Endothelial cell (in vitro differentiated cells): ENCODE measurements around the gene RNU1-3. TPM values are rescaled to one million over a fixed set of nuclear protein-coding genes. Genes with fewer than 3 reads are reported as not detected.
"Not testable (repeated sequence)": the region's sequence is repeated elsewhere in the genome, so short reads cannot be mapped to it uniquely, and the experiment has no call there.

Experiments
- DNase-seq: peaks from one replicate; pipeline ENCODE4 v3.0.0; 2021; ENCODE audit warnings: low spot score
- H3K27ac Mint-ChIP-seq: one replicate; pipeline ENCODE4 v1.8.0; 2021; ENCODE audit warnings: mixed read lengths, inconsistent platforms; ENCODE audit not compliant: unreplicated experiment
- H3K27me3 Mint-ChIP-seq: one replicate; pipeline ENCODE4 v1.8.0; 2021; ENCODE audit warnings: mild to moderate bottlenecking, moderate library complexity, mixed read lengths, inconsistent platforms; ENCODE audit not compliant: unreplicated experiment
- H3K36me3 Mint-ChIP-seq: one replicate; pipeline ENCODE4 v1.8.0; 2021; ENCODE audit warnings: mild to moderate bottlenecking, low read depth, mixed read lengths, inconsistent platforms; ENCODE audit not compliant: unreplicated experiment
- H3K4me1 Mint-ChIP-seq: one replicate; pipeline ENCODE4 v1.8.0; 2021; ENCODE audit warnings: mild to moderate bottlenecking, mixed read lengths, inconsistent platforms; ENCODE audit not compliant: unreplicated experiment
- H3K4me3 Mint-ChIP-seq: one replicate; pipeline ENCODE4 v1.8.0; 2021; ENCODE audit warnings: mild to moderate bottlenecking, mixed read lengths, inconsistent platforms; ENCODE audit not compliant: unreplicated experiment
- H3K9me3 Mint-ChIP-seq: one replicate; pipeline ENCODE4 v1.8.0; 2021; ENCODE audit warnings: mixed read lengths, inconsistent platforms; ENCODE audit not compliant: unreplicated experiment
- total RNA-seq: library from RNA; stranded (reverse); fragmentation: NEBNext Ultra II Directional; extraction: Animal tissue kit (Norgen Biotek cat#: 25700); gene quantifications from one replicate; pipeline ENCODE4 v1.2.1, GENCODE V29; 2021; ENCODE audit not compliant: unreplicated experiment
- TF ChIP-seq, protein P1 (sequence below): fragments of 200-600 bp; sonication (generic); IDR thresholded peaks from one replicate; pipeline ENCODE4 v1.5.0; 2021; ENCODE audit warnings: antibody characterized with exemption; ENCODE audit not compliant: unreplicated experiment

Gene RNU1-3
- total RNA-seq, 1 donor from 2014 or later: 3,428 TPM

- Mint-ChIP-seq H3K27ac (no peak overlapping the region), H3K4me3 (peak overlapping the region; percentile 60), H3K27me3 (peaks cover 19% of the 10 kb centered on the region), H3K4me1 (no peaks in the 10 kb centered on the region), H3K36me3 (peaks cover 20% of the 10 kb centered on the region), H3K9me3 (no peaks in the 10 kb centered on the region)
- no peak for DNase-seq
- TF ChIP-seq, protein P1, sequence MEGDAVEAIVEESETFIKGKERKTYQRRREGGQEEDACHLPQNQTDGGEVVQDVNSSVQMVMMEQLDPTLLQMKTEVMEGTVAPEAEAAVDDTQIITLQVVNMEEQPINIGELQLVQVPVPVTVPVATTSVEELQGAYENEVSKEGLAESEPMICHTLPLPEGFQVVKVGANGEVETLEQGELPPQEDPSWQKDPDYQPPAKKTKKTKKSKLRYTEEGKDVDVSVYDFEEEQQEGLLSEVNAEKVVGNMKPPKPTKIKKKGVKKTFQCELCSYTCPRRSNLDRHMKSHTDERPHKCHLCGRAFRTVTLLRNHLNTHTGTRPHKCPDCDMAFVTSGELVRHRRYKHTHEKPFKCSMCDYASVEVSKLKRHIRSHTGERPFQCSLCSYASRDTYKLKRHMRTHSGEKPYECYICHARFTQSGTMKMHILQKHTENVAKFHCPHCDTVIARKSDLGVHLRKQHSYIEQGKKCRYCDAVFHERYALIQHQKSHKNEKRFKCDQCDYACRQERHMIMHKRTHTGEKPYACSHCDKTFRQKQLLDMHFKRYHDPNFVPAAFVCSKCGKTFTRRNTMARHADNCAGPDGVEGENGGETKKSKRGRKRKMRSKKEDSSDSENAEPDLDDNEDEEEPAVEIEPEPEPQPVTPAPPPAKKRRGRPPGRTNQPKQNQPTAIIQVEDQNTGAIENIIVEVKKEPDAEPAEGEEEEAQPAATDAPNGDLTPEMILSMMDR: no peak
Observed at GRCh38 chr1:16628361-16629111, 38.2 kb downstream of the RNU1-3 start.

GRCh38 chr1:16626409-16626983, 40.3 kb downstream of the RNU1-3 start:
- Mint-ChIP-seq H3K4me3 (peak overlapping the region; percentile 76), H3K27me3 (peaks cover 19% of the 10 kb centered on the region), H3K36me3 (peaks cover 16% of the 10 kb centered on the region)
- not testable (repeated sequence) for DNase-seq, H3K4me1 Mint-ChIP-seq, H3K27ac Mint-ChIP-seq, H3K9me3 Mint-ChIP-seq

GRCh38 chr1:16625497-16626408, 41.0 kb downstream of the RNU1-3 start:
- Mint-ChIP-seq H3K36me3 (peaks cover 16% of the 10 kb centered on the region), H3K4me1 (no peaks in the 10 kb centered on the region), H3K27me3 (peaks cover 18% of the 10 kb centered on the region), H3K27ac (no peak overlapping the region), H3K4me3 (peak overlapping the region; percentile 76), H3K9me3 (no peaks in the 10 kb centered on the region)
- TF ChIP-seq, protein P1: no peak
- no peak for DNase-seq

DNA sequence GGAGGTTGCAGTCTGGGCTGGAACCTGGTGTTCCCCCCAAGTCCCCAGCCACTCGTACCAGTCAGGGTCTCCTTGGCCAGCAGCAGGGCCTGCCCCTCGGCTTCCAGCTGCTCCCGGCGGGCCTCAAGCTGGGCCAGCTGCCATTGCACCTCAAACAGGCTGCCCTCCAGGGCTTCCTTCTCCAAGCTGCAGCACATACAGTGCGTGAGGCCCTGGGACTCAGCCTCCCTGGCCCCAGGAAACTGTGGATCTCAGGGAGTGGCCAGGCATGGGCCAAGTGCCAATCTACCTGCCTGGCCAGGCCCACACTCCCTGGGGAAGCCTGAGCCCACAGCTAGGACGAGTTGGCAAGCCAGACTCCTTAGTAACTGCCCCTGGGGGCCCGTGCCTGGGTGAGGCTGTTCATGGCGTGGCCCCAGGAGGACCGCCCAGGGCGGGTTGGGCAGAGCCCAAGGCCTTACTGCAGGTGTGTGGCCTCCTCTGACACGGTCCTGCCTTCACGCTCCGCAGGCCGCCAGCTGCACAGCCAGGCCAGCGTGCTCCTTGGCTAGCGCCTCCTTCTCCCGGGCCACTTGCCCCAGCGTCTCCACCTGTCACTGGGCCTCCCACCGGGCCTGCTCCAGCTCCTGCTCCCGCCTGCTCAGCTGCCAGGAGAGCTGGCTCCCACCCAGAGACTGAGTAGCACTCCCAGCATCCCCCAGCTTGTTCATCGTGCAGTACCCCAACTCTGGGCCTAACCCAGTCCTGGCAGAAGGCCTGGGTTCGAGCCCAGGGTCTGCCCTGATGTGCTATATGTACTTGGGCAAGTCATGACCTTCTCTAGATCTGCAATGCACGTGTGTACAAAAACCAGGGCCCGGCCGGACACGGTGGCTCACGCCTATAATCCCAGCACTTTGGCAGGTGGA, 42.7 kb downstream of the RNU1-3 start:
- not testable (repeated sequence) for H3K4me1 Mint-ChIP-seq, H3K9me3 Mint-ChIP-seq, H3K4me3 Mint-ChIP-seq, H3K27ac Mint-ChIP-seq, DNase-seq
- peaks cover 11% of the 10 kb centered on the region for H3K36me3 Mint-ChIP-seq
- H3K27me3 Mint-ChIP-seq: peaks cover 11% of the 10 kb centered on the region

- not testable (repeated sequence) for H3K4me1 Mint-ChIP-seq, H3K9me3 Mint-ChIP-seq, H3K27me3 Mint-ChIP-seq, H3K4me3 Mint-ChIP-seq, DNase-seq, H3K27ac Mint-ChIP-seq
- peaks cover 11% of the 10 kb centered on the region for H3K36me3 Mint-ChIP-seq
Observed at GRCh38 chr1:16623337-16623736, 43.4 kb downstream of the RNU1-3 start.

DNA sequence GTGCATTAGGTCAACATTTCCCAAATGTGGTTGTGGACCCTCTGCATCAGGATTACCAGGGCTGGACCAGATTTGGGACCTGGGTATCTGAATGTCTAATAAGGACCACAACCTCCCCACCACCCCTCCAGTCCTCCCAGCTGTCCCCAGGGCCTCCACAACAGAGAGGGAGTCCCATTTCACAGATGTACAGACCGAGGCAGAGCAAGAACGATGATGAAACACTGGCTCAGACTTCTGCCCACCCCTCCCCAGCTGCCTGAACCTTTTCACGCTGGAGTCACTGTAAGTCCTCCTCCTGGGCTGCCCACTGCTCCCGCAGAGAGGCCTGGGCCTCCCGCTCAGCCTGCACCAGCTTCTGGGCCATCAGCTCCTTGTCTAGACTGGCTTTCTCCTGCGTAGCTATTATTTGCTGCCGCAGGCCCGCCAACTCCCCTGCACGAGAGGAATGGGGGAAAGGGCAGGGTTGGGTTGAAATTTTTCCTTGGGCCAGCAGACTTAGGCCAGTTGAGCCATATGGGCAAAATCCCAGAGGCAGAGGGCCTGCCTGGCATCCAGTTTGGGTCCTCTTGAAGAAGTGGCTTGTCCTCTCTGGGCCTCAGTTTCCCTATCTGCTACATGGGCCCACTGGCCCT, 45.0 kb downstream of the RNU1-3 start:
- not testable (repeated sequence) for H3K4me1 Mint-ChIP-seq, H3K27me3 Mint-ChIP-seq, H3K27ac Mint-ChIP-seq, H3K9me3 Mint-ChIP-seq, H3K4me3 Mint-ChIP-seq, DNase-seq
- peaks cover 11% of the 10 kb centered on the region for H3K36me3 Mint-ChIP-seq
